Parathyroid adenoma (tissue), 2 donors: ENCODE results near the gene SHC2.

ENCODE experiments used
- H2AFZ ChIP-seq: fragments of 300-600 bp; sonication (generic); one replicate; pipeline ENCODE4 v1.7.0; 2017; ENCODE audit warnings: antibody characterized with exemption, mild to moderate bottlenecking
- H3K27ac ChIP-seq: fragments of 300-600 bp; sonication (generic); one replicate; pipeline ENCODE4 v1.7.0; 2017
- H3K27me3 ChIP-seq: fragments of 300-600 bp; sonication (generic); one replicate; pipeline ENCODE4 v1.7.0; 2017; ENCODE audit warnings: low read length; ENCODE audit not compliant: control insufficient read depth, insufficient read depth
- H3K36me3 ChIP-seq: fragments of 300-600 bp; sonication (generic); one replicate; pipeline ENCODE4 v1.7.0; 2017; ENCODE audit warnings: low read length; ENCODE audit not compliant: control insufficient read depth, insufficient read depth
- H3K4me1 ChIP-seq: fragments of 300-600 bp; sonication (generic); one replicate; pipeline ENCODE4 v1.7.0; 2017; ENCODE audit warnings: control low read depth
- H3K4me2 ChIP-seq: fragments of 300-600 bp; sonication (generic); one replicate; pipeline ENCODE4 v1.7.0; 2017; ENCODE audit warnings: low read length
- H3K4me3 ChIP-seq: fragments of 300-600 bp; sonication (generic); one replicate; pipeline ENCODE4 v1.7.0; 2017; ENCODE audit warnings: low read depth, low read length
- H3K79me2 ChIP-seq: fragments of 300-600 bp; sonication (generic); one replicate; pipeline ENCODE4 v1.7.0; 2017; ENCODE audit warnings: control low read depth
- H3K9ac ChIP-seq: fragments of 300-600 bp; sonication (generic); one replicate; pipeline ENCODE4 v1.7.0; 2017; ENCODE audit warnings: mild to moderate bottlenecking
- H3K9me3 ChIP-seq: fragments of 300-600 bp; sonication (generic); one replicate; pipeline ENCODE4 v1.7.0; 2017; ENCODE audit warnings: low read length; ENCODE audit not compliant: control insufficient read depth
- CTCF ChIP-seq: fragments of 300-600 bp; sonication (generic); IDR thresholded peaks from one replicate; pipeline ENCODE4 v1.7.0; 2017; ENCODE audit warnings: antibody characterized with exemption, mild to moderate bottlenecking
- donor health status: primary hyperparathyroidism.

SHC2 gene

DNA sequence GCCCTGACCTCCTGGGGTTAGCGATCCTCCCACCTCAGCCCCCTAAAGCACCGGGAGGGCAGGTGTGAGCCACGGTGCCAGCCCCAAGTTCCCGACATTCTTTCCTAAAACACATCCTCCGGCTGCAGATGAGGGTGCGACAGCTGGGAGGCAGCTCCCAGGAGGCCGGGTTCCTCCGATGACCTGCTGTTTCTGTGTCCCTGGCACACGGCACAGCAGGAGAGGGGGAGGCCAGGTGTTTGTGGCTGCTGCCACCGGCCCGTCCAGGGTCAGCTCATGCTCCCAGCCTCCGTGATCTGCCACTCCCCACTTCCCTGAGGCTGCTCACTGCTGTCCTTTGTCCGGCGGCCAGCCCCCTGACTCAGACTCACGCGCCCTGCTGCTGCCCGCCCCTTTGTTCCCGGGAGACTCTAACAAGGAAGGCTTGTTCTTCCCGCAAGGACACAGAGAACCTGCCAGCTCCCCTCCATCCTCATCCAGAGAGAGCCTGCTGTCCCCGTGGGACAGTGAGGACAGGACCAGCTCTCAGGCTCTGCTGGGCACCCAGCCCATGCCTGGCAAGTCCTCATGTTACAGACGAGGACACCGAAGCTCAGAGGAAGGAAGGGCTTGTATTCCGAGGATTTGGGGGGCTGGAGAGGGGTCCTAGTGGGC, 24.9 kb upstream of the SHC2 start:
- H3K79me2 ChIP-seq, result no peaks in the 10 kb centered on the region
- H3K9me3 ChIP-seq, result no peaks in the 10 kb centered on the region
- no peak for TF ChIP-seq CTCF
- H3K9ac ChIP-seq, result no peak overlapping the region
- no peaks in the 10 kb centered on the region for H3K4me1 ChIP-seq
- no peak overlapping the region for H3K4me3 ChIP-seq
- no peaks in the 10 kb centered on the region for H3K27me3 ChIP-seq
- H3K36me3 ChIP-seq, result no peaks in the 10 kb centered on the region
- H2AFZ ChIP-seq, result no peak overlapping the region
- no peak overlapping the region for H3K4me2 ChIP-seq
- H3K27ac ChIP-seq, result no peak overlapping the region

GRCh38 chr19:485077-485476, 24.2 kb upstream of the SHC2 start:
- Histone ChIP-seq H3K79me2 (no peaks in the 10 kb centered on the region), H3K36me3 (no peaks in the 10 kb centered on the region), H3K4me3 (no peak overlapping the region), H3K9me3 (no peaks in the 10 kb centered on the region), H3K27ac (no peak overlapping the region), H3K9ac (no peak overlapping the region), H3K4me2 (no peak overlapping the region), H3K27me3 (no peaks in the 10 kb centered on the region), H3K4me1 (no peaks in the 10 kb centered on the region), H2AFZ (no peak overlapping the region)
- TF ChIP-seq CTCF, result no peak

GRCh38 chr19:484494-484893, 23.7 kb upstream of the SHC2 start:
- no peaks in the 10 kb centered on the region for H3K4me1 ChIP-seq
- H3K79me2 ChIP-seq, result no peaks in the 10 kb centered on the region
- no peak overlapping the region for H3K27ac ChIP-seq
- no peaks in the 10 kb centered on the region for H3K9me3 ChIP-seq
- H3K27me3 ChIP-seq, result no peaks in the 10 kb centered on the region
- H3K9ac ChIP-seq, result no peak overlapping the region
- no peak for TF ChIP-seq CTCF
- no peak overlapping the region for H3K4me3 ChIP-seq
- H3K4me2 ChIP-seq, result no peak overlapping the region
- H3K36me3 ChIP-seq, result no peaks in the 10 kb centered on the region
- no peak overlapping the region for H2AFZ ChIP-seq

DNA sequence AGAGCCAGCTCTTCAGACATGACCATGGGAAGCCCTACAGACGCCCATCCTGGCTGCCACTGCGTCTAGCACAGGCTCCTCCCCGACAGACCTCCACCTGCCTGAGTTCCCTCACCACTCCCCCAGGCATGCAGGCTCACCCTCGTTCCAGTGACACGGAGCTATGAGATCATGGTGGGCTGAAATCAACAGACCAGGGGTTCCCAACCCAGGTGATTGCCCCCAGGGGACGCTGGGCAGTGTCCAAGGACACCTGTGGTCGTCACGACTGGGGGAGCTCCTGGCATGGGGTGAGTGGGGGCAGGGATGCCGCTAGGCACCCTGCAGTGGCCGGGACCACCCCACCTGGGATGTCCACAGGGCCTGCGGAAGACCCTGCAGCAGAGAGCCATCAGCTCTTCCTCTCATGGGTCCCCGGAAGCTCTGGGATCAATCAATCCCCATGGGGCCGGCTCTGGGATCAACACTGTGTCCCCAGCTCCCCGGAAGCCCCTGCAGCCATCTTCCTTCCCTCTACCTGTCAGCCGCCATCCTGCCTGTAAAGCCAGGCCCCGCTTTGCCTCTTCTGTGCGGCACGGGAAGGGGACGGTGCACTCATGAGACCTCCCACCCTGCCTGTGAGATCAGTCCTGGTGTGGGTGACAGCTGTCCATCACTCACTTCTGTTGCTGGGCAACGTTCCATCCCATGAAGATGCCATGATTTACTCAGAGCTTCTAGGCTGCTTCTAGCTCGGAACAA, 22.7 kb upstream of the SHC2 start:
- Histone ChIP-seq H2AFZ (no peak overlapping the region), H3K4me3 (no peak overlapping the region), H3K9ac (no peak overlapping the region), H3K9me3 (no peaks in the 10 kb centered on the region), H3K4me1 (no peaks in the 10 kb centered on the region), H3K79me2 (no peaks in the 10 kb centered on the region), H3K27ac (no peak overlapping the region), H3K4me2 (no peak overlapping the region), H3K27me3 (no peaks in the 10 kb centered on the region), H3K36me3 (no peaks in the 10 kb centered on the region)
- TF ChIP-seq CTCF, result no peak
